GM19035 (cell line): ENCODE measurements around the gene ETFA.

ENCODE experiments used
- ATAC-seq: cut with Tn5 transposase; IDR thresholded peaks from one replicate; pipeline ENCODE4 v1.9.1; 2021; ENCODE audit not compliant: unreplicated experiment

Gene ETFA

DNA sequence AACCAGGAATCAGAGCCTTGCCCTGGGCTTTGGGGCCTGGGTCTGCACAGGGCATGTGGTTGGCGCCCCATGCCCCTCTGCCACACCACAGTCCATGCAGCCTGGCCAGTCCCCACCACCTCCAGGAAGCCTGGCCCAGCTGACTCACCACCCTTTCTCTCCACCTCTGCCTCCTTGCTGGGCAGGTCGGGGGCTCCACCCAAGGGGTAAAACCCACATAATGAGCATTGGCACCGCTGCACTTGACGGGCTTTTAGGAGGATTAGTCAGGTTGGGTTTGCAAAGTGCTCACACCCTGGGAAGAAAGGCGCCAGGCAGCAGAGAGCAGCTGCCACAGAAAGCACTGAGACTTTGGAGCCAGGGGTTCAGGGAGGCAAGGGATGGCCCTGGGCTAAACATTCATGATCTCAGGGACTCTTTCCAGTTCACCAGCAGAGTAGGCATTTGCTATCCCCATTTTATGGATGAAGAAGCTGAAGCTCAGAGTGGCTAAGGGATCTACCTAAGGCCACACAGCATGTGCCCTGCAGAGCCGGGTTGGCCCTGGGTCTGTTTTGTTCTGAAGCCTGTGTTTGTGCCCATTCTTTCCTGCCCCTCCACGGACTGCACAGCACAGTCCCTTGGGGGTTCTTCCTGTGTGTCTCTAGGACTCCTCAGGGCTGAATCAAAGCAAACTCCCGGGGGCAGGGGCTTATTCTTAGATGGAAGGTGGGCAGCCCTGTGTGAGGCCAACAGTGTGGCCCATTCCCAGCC, 113.4 kb downstream of the ETFA start:
- no peak for ATAC-seq

DNA sequence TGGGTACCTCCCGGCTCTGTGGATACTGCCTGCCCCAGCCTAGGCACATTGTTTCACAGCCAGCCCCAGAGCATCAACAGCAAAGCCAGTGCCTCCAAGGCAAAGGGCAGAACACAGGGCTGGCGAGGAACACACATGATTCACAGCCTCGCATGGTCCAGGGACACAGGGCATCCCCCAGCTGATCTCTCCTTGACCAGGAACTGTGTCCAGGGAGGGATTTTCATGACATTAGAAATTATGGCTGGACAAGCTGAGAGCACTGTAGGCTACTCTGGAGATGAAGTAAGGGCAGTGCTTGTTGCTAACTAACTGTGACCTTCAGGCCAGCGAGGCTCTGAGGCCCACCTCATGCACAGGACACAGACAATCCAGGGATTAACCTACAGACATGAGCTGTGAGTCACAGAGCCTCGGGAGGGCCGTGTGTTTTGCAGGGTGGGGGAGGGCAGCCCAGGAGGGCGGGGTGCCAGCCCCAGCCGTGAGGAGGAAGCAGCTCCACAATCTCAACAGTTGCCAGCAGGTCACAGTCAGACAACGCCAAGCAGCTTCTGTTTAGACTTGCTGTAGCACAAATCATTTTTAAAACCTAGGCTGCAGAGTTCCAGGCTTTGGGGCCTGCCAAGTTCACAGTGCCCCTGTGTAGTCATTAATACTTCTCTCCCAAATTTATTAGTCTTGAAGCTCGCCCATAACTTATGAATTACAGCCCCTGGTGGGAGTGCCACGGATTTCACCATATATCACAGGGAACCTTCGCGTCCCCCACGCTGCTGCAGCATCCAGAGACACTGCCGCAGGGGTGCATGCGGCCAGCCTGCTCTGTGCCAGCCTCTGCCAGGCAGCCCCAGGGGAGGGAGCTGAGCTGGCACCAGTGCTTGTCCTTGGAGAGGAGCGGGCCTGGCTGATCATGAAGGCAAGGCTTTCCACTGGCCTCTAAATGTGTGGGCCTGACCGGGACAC, 114.7 kb downstream of the ETFA start:
- ATAC-seq, result no peak

DNA sequence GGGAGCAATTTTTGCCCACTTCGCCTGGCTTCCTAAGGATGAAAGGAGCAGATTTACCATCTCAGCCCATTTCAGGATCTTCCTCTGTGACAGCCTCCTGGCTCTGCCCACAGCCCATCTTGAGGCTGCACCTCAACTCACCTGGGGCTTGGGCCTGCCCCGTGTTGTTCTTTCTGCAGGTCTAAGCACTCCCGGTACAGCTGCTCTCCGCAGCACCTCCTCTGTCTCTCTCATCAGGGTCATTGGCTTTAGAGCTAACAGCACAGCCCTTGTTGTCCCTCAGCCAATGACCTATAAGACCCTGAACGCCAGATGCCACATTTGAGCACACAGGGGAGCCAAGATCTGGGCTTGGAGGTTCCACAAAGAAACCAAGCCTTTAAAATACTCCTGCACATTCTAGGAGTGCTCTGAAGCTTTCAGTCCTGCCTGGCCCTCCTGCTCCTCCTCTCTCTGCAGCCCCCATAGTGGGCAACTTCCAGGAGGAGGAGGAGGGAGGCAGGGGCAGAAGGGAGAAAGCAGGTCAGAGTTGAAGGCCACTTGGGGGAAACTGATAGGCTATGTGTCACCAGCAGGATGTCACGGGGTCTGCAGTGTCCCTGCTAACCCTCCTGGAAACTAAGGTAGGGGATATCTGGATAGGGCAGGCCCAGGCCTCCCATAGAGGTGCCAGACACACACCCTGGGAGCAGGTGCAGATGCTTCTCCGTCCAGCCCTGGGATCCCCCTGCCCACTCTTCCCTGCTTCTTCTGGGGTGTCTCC, 115.6 kb downstream of the ETFA start:
- ATAC-seq, result no peak

DNA sequence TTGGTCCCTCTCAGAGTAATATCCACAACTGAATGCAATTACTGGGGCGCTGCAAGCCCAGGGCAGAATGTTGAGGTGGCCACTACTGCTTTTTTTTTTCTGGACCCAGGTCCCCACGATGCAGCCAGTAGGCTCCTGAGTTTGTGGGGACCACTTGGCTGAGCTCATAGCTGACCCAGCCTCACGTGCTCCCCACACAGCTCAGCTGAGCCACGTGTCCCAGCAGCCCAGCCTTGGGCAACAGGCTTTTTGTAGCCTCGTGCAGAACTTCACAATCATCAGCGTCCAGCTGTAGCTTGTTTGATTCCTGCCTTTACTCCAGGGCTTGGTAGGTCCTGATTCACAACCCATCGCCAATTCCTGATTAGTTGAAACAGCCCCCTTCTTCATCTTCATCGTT, 117.3 kb downstream of the ETFA start:
- no peak for ATAC-seq

DNA sequence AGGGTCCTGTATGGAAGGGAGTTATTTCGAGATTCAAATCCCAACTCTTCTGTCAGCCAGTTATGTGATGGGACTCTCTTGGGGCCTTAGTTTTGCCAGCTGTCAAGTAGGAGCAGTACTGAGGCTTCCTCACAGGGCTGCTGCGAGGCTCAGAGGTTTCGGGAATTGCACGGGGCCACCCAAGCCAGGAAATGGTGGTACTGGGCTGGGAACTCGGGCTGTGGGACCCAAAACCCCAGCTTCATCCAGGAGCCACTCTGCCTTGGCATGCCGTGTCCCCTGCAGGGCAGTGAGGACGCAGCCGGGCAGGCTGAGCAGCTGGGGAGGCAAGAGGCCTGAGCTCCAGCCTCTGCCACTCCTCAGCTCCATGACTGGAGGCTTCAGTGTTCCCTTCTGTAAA, 118.6 kb downstream of the ETFA start:
- no peak for ATAC-seq

DNA sequence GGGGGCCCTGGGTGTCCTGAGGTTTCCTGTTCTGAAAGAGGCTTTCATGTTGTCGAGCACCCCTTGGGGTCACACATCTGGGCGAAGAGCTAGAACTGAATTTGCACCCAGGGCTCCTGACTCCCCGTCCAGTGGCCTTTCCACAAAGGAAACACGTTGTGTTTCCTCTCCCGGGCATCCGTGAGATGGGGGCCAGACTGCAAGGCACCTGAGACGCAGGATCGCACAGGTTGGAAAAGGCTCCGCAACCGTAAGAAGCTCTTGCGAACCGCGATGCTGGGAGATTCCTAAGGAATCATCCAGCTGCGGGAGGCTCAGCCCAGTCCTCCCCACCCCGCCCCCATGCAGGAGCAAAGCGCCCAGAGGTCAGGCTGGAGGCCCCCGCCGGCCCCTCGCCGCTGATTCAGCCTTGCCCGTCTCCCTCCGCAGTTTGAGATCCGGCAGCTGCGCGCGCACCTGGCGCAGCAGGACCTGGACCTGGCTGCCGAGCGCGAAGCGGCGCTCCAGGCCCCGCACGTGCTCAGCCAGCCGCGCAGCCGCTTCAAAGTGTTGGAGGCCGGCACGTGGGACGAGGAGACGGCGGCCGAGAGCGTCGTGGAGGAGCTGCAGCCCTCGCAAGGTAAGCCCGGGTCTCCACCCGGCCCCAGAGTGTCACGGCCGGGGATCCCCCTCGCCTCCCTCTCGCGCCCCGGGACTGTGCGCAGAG, 119.6 kb downstream of the ETFA start:
- ATAC-seq, result no peak

DNA sequence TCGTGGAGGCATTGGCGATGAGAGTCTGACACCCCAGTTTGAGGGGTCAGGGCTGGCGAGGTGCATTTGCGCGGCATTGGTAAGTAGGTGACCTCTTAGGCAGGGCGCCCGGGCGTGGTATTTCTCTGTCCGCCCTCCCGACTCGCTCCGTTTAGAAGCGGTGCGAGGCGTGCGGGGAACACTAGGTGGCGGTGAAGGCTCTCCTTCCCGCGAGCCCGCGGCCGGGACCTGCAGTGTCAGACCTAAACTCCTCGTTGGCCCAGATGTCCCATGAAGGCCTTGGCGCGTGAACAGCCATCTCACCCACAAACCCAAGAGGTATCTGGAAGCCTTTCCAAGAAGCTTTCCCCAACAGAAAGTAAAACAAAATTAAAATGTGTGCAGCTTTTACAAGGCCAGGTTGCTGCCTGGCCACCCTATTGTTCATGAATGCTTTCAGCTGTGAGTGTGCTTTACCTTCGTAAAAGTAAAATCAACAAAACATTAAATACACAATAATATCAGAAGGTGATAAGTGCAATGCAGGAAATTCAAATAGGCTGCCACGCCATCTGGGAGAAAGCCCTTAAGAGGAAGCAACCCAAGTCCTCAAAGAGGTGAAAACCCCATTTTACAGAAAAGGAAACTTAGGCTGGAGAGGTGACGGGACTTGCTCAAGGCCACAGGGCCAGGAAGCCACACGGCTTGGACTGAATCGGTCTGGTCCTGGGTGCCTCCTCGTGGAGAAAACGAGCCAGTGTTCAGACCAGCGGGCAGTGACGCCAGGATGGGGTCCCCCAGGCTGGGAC, 120.3 kb downstream of the ETFA start:
- ATAC-seq, result peak; percentile 83

DNA sequence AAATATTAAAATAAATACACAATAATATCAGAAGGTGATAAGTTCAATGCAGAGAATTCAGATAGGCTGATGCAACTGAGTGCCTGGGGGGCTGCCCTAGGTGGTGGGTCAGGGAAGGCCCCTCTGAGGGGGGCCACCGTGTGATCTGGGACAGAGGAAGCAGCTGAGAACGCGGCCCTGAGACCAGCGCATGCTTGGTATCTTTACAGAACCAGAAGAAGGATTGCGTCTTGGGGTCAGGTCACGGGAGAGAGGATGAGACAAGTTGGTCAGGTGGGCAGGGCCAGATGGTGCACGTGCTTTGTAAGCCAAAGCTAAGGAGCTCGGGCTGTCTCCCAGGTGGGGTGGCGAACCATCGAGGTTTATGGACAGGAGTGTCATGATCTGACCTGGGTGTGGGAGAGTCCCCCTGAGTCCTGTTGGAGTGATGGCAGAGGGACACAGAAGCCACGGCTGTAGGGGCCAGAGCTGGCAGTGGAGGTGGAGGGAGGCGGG, 121.2 kb downstream of the ETFA start:
- ATAC-seq, result no peak

DNA sequence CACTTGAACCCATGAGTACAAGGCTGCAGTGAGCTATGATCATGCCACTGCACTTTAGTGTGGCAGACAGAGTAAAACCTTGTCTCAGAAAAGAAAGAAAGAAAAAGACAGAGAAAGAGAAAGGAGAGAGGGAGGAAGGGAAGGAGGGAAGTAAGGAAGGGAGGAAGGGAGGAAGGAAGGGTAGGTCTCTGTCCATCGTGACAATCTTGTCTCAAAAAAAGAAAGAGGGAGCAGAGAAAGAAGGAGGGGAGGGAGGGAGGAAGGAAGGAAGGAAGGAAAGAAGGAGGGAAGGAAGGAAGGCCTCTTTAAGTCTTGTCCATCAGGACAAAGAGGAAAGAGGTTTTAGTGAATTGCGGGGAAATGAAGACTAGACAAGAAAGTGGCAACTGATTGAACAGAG, 122.2 kb downstream of the ETFA start:
- no peak for ATAC-seq

DNA sequence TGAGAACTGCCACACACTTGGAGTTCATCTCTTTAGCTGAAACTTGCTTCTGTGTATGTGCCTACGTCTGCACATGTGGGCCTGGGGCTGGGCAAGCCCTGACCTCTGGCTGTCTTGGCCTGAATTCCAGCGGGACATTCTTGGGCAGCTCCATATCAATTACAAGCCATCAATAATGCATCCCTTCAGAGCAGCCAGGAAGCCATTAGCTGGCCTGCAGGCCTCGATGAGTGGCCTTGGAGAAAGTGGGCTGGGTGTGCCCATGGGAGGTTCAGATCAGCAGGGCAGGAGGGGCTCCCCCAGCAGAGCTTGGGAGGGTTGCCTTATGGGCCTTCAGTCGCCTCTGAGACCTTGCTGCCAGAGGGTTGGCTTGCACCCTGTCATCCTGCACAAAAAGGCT, 124.1 kb downstream of the ETFA start:
- no peak for ATAC-seq

DNA sequence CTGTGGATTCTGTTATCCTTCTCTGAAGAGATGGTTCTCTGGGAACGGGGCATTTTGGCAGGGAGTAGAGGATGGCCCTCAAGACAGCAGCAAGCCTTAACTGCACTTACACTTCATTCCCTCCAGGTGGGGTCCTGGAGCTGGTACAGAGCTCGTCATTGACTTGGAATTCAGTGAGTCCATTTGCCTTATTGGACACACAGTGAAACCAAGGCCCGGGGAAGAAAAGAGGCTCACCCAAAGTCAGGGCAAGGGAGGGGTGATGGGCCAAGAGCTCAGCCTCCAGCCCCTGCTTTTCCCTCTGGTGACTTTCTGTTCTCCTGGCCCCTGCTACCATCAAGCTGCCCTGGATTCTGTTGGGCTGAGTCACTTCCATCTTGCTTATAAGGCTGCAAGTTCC, 125.6 kb downstream of the ETFA start:
- ATAC-seq, result no peak

DNA sequence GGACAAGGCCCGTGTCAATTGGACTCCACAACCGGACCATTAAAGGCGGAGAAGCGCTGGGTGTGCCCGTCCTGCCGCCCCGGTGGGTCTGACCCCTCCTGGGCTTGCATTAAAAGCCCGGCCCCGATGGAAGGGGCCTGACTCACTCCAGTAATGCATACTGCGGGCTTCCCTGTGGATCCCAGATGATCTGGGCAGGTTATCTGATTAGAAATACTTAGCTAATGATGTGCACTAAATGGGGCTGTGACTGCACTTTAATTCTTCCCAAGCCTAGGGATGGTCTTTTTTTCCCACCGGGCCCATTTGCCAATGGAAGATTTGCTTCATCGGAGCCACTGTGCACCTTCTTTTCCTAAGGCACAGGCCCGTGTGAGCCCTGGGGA, 126.6 kb downstream of the ETFA start:
- no peak for ATAC-seq

DNA sequence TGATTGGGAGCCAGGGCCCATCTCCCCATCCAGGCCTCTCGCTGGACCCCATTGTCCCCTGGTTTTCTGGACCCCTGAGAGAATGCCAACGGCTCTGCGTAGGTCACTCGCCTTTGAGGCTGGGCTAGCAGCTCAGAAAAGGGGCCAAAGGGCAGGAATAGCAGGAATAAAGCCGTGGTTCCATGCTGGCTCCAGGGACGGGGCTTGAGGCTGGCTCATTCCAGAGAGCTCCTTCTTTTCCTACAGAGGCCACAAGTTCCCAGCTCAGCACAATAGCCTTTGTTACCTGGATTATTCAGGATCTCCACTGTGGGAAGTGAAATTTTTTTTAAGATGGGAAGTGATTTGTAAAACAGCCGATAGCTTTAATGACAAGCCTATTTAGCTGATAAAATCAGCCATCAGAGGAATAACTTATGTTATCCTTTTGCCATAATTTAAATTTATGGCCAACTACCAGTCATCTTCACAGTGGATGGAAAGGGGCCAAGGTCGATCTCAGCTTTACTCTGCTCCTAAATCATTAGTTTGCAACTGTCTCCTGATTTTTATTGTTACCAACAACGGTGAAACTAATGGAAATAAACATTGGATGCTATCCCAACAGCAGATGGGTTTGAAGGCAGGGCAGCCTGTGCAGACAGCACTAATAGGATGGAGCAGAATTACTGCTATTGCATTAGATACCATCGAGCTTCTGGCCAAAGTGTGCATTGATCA, 127.2 kb downstream of the ETFA start:
- no peak for ATAC-seq

DNA sequence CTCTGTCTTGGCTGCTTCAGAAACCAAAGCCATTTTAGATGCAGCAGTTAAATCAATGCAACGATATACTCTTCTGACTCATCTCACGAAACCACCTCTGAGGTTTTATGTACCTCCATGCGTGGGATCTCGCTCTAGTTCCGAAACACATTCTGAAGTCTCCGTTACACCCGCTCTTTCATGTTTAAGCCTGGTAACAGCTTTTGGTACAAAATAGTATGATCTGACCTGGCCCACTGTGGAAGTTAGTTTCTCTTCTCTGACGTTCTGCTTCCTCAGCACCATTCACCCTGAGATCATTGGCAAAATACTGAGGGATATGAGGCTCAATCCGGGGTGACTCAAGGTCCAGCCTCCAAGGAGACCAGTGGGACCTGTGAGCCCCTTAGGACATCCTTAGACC, 129.6 kb downstream of the ETFA start:
- ATAC-seq, result peak; percentile 85

DNA sequence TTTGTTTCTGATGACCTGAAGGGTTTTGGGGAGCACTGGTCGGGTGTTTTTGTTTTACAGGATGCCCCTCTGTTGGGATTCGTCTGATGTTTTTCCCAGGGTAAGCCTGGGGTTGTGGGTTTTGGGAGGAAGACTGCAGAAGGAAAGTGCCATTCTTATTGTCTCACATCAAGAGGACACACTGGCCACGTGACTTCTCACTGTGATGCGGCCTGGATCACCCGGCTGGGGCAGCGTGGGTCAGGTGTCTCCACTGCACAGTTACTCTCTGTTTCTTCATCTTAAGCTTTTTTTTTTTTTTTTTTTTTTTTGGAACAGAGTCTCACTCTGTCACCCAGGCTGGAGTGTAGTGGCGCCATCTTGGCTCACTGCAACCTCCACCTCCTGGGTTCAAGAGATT, 130.9 kb downstream of the ETFA start:
- ATAC-seq, result no peak

DNA sequence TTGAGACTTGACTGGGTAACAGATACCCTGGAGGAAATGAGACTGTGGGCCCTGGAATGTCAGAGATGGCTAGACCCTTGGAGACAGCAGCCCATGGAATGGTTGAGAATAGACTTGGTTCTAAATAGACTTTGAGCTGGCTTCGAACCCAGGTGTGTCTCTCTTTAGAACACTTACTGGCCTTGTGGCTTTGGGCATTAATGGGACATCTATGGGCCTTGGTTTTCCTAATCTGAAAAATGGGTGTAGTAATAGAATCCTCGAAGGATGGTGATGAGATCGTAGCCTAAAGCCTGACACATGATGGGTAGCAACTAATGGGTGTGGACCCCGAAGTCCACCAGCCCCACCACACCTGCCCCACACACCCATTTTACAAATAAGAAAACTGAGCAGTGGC, 132.2 kb downstream of the ETFA start:
- no peak for ATAC-seq

DNA sequence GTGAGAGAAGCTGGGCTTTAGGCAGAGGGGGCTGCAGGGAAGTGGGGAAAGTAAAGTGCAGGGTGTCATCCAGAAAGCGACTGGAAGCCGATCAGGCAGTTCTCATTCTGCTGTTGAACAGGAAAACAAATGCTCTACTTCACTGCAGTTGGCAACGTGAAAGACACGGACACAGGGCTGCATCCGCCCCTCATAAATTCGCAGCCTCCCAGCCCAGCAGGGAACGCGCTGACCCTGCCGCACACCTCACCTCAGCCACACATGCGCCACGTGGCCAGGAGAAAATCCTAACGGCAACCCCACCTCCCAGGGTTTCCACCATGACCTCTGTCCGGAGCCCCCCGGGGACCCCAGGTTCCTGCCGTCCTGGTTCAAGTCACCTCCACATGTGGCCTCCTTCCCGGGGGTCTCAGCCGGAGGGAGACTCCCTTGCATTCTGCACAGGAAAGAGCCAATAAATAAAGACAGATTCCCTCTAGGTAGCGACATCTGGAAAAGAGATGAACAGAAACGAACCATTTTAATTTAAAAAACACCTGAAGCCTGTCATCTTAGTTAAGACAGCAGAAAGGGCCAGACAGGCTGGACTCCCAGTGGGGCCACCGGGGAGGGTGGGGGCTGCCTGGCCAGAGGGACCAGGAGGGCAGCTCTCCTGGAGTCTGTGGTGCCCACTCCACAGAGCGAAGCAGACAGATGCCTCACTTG, 132.8 kb downstream of the ETFA start:
- ATAC-seq, result no peak

DNA sequence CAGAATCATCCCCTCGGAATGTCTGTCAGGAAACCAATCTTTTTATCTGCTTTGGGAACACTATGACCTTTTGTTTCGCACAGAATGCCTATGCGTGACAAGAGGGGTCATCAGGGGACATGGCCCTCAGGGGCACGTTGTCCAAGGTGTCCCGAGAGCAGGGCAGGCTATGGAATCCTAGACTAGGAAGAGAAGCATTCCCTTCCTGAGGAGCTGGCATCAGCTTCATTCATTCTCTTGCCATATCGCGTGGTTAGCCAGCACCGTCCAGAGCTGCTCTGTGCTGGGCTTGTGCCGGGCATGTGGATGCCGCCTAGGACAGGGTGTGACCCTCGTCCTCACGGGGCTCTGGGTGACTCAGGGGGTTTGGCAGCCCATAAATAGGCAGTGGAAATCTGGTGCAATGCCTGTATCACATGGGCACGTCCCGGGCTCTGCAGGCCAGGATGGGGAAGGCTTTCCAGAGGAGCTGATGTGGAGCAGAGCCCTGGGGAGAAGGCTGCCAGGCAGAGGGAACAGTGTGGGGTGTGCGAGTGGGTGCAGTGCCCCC, 133.7 kb downstream of the ETFA start:
- ATAC-seq, result no peak
